GM13976 (cell line): ENCODE results near the gene OR13C5.
"Not testable (repeated sequence)": the region's sequence is repeated elsewhere in the genome, so short reads cannot be mapped to it uniquely, and the experiment has no call there.

ENCODE experiments used
- DNase-seq: peaks from one replicate; pipeline ENCODE4 v3.0.0; 2012; ENCODE audit warnings: low spot score
- in situ Hi-C: fragments of 300-500 bp; cut with MboI; formaldehyde crosslinking; loops from one replicate; pipeline ENCODE4 v1.12.0; 2022; ENCODE audit warnings: low sequenced_read_pairs, mixed read lengths, inconsistent platforms; ENCODE audit not compliant: unreplicated experiment
- TF ChIP-seq, protein P1 (sequence below): IDR thresholded peaks from 2 replicates; pipeline ENCODE4 v1.5.1; 2012; ENCODE audit warnings: borderline replicate concordance, mild to moderate bottlenecking; ENCODE audit not compliant: insufficient read depth; ENCODE audit errors: extremely low read depth, missing control alignments, control extremely low read depth

OR13C5 gene

GRCh38 chr9:104608336-104608735 lies 9.1 kb upstream of the OR13C5 start:
- in situ Hi-C loops: no loop called here
- TF ChIP-seq, protein P1, sequence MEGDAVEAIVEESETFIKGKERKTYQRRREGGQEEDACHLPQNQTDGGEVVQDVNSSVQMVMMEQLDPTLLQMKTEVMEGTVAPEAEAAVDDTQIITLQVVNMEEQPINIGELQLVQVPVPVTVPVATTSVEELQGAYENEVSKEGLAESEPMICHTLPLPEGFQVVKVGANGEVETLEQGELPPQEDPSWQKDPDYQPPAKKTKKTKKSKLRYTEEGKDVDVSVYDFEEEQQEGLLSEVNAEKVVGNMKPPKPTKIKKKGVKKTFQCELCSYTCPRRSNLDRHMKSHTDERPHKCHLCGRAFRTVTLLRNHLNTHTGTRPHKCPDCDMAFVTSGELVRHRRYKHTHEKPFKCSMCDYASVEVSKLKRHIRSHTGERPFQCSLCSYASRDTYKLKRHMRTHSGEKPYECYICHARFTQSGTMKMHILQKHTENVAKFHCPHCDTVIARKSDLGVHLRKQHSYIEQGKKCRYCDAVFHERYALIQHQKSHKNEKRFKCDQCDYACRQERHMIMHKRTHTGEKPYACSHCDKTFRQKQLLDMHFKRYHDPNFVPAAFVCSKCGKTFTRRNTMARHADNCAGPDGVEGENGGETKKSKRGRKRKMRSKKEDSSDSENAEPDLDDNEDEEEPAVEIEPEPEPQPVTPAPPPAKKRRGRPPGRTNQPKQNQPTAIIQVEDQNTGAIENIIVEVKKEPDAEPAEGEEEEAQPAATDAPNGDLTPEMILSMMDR: no peak
- DNase-seq: no peak

DNA sequence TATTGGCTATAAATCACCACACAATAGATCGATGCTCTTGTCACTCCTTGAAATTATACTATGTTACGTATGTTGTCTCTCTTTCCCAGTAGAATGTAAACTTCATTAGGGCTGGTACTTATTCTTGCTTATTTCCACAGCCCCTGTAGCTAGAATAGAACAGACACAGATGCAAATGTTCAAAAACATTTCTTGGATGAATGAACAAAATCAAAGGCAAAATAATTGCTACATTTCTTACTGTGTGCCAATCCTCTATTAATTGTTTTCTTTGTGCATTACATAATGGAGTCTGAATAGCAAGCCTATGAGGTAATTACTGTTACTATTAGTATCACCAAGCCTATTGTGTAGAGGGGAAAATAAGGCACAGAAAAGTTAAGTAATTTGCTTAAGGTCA lies 6.9 kb upstream of the OR13C5 start:
- TF ChIP-seq, protein P1: no peak
- in situ Hi-C loops: no loop called here
- DNase-seq: no peak

- in situ Hi-C loops, DNase-seq: not testable (repeated sequence)
Measured at GRCh38 chr9:104605527-104605926, 6.3 kb upstream of the OR13C5 start, which contains the start of gene OR13C2. OR13C2 (minus strand) TSS chr9:104605627; CDS start chr9:104605627, 0 bp downstream.

DNA sequence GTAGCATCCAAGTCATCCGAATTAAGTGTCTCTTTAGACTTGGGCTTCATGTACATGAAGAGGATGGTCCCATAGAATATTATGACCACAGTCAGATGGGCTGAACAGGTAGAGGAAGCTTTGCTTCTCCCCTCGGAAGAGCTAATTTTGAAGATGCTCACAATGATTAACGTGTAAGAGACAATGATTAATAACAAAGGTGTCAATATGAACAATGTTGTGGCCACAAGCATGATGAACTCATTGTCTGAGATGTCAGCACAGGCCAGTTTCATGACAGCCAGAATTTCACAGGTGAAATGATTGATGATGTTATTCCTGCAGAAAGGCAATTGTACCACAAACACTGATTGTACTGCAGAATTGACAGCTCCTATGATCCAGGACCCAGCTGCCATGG lies 5.6 kb upstream of the OR13C5 start:
- DNase-seq: no peak
- in situ Hi-C loops: no loop called here
- TF ChIP-seq, protein P1: no peak

DNA sequence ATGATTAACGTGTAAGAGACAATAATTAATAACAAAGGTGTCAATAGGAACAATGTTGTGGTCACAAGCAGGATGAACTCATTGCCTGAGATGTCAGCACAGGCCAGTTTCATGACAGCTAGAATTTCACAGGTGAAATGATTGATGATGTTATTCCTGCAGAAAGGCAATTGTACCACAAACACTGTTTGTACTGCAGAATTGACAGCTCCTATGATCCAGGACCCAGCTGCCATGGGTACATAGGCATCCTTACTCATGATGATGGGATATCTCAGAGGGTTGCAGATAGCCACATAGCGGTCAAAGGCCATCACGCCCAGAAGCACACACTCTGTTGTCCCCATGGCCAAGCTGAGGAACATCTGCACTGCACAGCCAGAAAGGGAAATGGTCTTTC lies 464 bp downstream of the OR13C5 start:
- not testable (repeated sequence) for DNase-seq

DNA sequence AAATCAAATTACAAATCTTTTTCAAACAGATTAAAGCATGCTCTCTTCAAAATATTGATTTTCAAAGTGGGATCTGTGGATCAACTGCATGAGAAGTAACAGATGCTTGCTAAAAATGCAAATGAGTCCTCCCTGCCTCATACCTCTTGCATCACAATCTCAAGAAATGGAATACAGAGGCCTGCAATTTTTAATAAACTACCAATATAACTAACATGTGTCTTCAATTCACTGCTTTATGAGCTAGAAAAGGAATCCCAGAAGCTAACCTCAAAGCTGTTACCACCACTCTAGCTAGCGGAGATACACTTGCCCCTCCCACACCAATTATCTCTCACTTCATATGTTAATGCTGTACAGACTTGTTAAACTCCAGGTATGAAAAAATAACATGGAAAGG lies 9.6 kb downstream of the OR13C5 start:
- TF ChIP-seq, protein P1: no peak
- in situ Hi-C loops: no loop called here
- DNase-seq: no peak

More for the DNA sequence above, 464 bp downstream of the OR13C5 start:
- in situ Hi-C loops: not testable (repeated sequence)

- in situ Hi-C loops: no loop called here
- TF ChIP-seq, protein P1: no peak
- DNase-seq: no peak
Measured at GRCh38 chr9:104586496-104587180, 12.6 kb downstream of the OR13C5 start.

DNA sequence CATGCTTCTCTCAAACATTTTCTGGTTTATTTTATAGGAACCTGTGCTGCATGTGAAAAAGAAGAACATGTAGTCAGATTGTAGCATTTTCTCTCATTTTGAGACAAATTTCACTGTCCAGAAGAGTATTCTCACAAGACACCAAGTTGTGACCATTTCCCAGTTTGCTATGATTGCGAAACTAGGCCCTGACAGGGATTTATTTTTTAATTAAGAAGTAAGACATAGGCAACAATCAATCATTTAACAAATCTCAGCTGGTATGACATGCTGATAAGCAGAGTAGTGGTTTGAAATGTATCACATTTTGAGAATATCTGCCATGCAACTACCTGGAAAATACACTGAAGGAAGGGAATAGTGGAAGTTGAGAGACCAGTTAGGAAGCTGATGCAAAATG lies 18.7 kb downstream of the OR13C5 start:
- TF ChIP-seq, protein P1: no peak
- DNase-seq: no peak
- in situ Hi-C loops: no loop called here
